ENCODE results near the gene KATNAL2. TPM values are rescaled to one million over a fixed set of nuclear protein-coding genes. Genes with fewer than 3 reads are reported as not detected.

Gene KATNAL2
- total RNA-seq, 1 donor from 2014 or later, result 3.0 TPM

DNA sequence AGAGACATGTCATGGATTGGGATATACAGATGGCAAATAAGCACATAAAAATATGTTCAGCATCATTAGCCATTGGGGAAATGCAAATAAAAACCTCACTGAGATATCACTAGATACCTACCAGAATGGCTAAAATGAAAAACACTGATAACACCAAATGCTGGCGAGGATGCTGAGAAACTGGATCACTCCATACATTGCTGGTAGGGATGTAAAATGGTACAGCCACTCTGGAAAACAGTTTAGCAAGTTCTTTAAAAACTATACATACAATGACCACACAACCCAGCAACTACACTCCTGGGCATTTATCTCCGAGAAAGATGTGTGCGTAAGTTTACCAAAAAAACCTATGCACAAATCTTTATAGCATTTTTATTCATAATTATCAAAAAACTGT is 14.0 kb upstream of the KATNAL2 start:
- DNase-seq (ENCODE audit: low read depth) (no peak), FAIRE-seq (no peak)
- Histone ChIP-seq H3K4me3 (ENCODE audit: insufficient read depth, low read depth, low read length) (no peak overlapping the region), H3K27ac (ENCODE audit: low read depth, low read length) (no peak overlapping the region), H3K27me3 (ENCODE audit: insufficient read depth, low read length) (no peaks in the 10 kb centered on the region), H3K36me3 (ENCODE audit: insufficient read depth, low read length) (no peaks in the 10 kb centered on the region), H4K20me1 (ENCODE audit: insufficient read depth, low read length) (peaks cover 45% of the 10 kb centered on the region), H3K79me2 (ENCODE audit: insufficient read depth, low read length) (peaks cover 81% of the 10 kb centered on the region), H2AFZ (ENCODE audit: low read depth, low read length) (no peak overlapping the region), H3K4me1 (ENCODE audit: insufficient read depth, low read length) (no peaks in the 10 kb centered on the region), H3K9me3 (ENCODE audit: insufficient read depth, low read depth, low read length) (no peaks in the 10 kb centered on the region), H3K9ac (ENCODE audit: low read length) (no peak overlapping the region), H3K4me2 (ENCODE audit: low read length) (no peak overlapping the region)
- H3K9me3 Mint-ChIP-seq (ENCODE audit: unreplicated experiment), result no peaks in the 10 kb centered on the region
- TF ChIP-seq, protein P1, sequence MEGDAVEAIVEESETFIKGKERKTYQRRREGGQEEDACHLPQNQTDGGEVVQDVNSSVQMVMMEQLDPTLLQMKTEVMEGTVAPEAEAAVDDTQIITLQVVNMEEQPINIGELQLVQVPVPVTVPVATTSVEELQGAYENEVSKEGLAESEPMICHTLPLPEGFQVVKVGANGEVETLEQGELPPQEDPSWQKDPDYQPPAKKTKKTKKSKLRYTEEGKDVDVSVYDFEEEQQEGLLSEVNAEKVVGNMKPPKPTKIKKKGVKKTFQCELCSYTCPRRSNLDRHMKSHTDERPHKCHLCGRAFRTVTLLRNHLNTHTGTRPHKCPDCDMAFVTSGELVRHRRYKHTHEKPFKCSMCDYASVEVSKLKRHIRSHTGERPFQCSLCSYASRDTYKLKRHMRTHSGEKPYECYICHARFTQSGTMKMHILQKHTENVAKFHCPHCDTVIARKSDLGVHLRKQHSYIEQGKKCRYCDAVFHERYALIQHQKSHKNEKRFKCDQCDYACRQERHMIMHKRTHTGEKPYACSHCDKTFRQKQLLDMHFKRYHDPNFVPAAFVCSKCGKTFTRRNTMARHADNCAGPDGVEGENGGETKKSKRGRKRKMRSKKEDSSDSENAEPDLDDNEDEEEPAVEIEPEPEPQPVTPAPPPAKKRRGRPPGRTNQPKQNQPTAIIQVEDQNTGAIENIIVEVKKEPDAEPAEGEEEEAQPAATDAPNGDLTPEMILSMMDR (IDR thresholded peaks at IDR 0.05; ENCODE audit: insufficient read depth, low read depth, low read length), result no peak
- no peak for TF ChIP-seq EZH2 (IDR thresholded peaks at IDR 0.05; ENCODE audit: insufficient read depth, low read length)
- no peaks in the 10 kb centered on the region for H3K36me3 Mint-ChIP-seq (ENCODE audit: low read depth, unreplicated experiment)
- no peaks in the 10 kb centered on the region for H3K27me3 Mint-ChIP-seq (ENCODE audit: low read depth, unreplicated experiment)
- H3K27ac Mint-ChIP-seq (ENCODE audit: unreplicated experiment), result no peak overlapping the region
- H3K4me3 Mint-ChIP-seq (ENCODE audit: unreplicated experiment), result no peak overlapping the region
- peaks cover 4% of the 10 kb centered on the region for H3K4me1 Mint-ChIP-seq (ENCODE audit: low read depth, unreplicated experiment)

DNA sequence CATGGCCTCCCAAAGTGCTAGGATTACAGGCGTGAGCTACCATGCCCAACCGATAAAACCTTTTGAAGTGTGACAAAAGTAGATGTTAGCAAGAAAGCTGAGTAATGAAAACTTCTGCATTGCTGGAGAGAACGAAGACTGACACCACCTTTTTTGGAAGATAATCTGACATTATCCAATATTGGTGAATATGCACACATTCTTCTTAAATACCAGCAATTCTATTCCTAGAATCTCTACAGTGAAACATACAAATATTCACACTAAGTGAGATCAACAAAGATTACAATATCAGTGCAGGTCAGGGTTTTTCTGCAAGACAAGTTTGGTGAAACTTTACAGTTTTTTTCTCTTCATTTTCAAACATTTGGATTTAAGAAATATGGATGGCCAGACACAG is 7.9 kb upstream of the KATNAL2 start:
- H3K79me2 ChIP-seq (ENCODE audit: insufficient read depth, low read length), result peaks cover 91% of the 10 kb centered on the region
- peaks cover 1% of the 10 kb centered on the region for H3K4me1 Mint-ChIP-seq (ENCODE audit: low read depth, unreplicated experiment)

DNA sequence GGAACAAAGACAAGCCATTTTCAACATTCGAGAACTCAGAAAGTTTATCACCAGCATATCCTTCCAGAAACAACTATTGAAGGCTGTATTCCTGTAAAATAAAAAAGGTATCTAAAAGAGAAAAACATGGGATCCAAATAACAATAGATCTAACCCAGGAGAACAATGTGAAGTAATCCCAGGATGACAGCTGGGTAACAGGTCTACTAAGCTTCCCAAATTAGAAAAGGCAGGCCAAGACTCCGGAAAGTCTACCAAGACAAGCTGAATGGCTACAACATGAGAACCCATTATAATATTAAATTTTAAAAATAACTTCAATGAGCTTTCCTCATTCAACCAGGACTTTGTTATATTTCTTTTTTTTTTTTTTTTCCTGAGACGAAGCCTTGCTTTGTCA is 6.5 kb upstream of the KATNAL2 start:
- Mint-ChIP-seq H3K36me3 (ENCODE audit: low read depth, unreplicated experiment) (peaks cover 2% of the 10 kb centered on the region), H3K4me3 (ENCODE audit: unreplicated experiment) (no peak overlapping the region), H3K27me3 (ENCODE audit: low read depth, unreplicated experiment) (no peaks in the 10 kb centered on the region), H3K9me3 (ENCODE audit: unreplicated experiment) (no peaks in the 10 kb centered on the region), H3K27ac (ENCODE audit: unreplicated experiment) (no peak overlapping the region), H3K4me1 (ENCODE audit: low read depth, unreplicated experiment) (peaks cover 9% of the 10 kb centered on the region)
- Histone ChIP-seq H2AFZ (ENCODE audit: low read depth, low read length) (no peak overlapping the region), H3K79me2 (ENCODE audit: insufficient read depth, low read length) (peaks cover 96% of the 10 kb centered on the region), H3K4me2 (ENCODE audit: low read length) (no peak overlapping the region), H3K4me3 (ENCODE audit: insufficient read depth, low read depth, low read length) (no peak overlapping the region), H3K4me1 (ENCODE audit: insufficient read depth, low read length) (peaks cover 2% of the 10 kb centered on the region), H3K9me3 (ENCODE audit: insufficient read depth, low read depth, low read length) (no peaks in the 10 kb centered on the region), H4K20me1 (ENCODE audit: insufficient read depth, low read length) (peaks cover 68% of the 10 kb centered on the region), H3K36me3 (ENCODE audit: insufficient read depth, low read length) (no peaks in the 10 kb centered on the region), H3K9ac (ENCODE audit: low read length) (no peak overlapping the region), H3K27ac (ENCODE audit: low read depth, low read length) (no peak overlapping the region), H3K27me3 (ENCODE audit: insufficient read depth, low read length) (no peaks in the 10 kb centered on the region)
- DNase-seq (ENCODE audit: low read depth), result no peak
- FAIRE-seq, result no peak
- TF ChIP-seq, protein P1 (IDR thresholded peaks at IDR 0.05; ENCODE audit: insufficient read depth, low read depth, low read length), result no peak
- no peak for TF ChIP-seq EZH2 (IDR thresholded peaks at IDR 0.05; ENCODE audit: insufficient read depth, low read length)

More for the DNA sequence above, 7.9 kb upstream of the KATNAL2 start:
- DNase-seq (ENCODE audit: low read depth) (no peak), FAIRE-seq (no peak)
- no peak overlapping the region for H3K4me3 ChIP-seq (ENCODE audit: insufficient read depth, low read depth, low read length)
- H3K36me3 Mint-ChIP-seq (ENCODE audit: low read depth, unreplicated experiment), result peaks cover 2% of the 10 kb centered on the region
- no peaks in the 10 kb centered on the region for H3K9me3 Mint-ChIP-seq (ENCODE audit: unreplicated experiment)
- H3K4me1 ChIP-seq (ENCODE audit: insufficient read depth, low read length), result no peaks in the 10 kb centered on the region
- H3K4me3 Mint-ChIP-seq (ENCODE audit: unreplicated experiment), result no peak overlapping the region
- TF ChIP-seq, protein P1 (IDR thresholded peaks at IDR 0.05; ENCODE audit: insufficient read depth, low read depth, low read length), result no peak
- no peak for TF ChIP-seq EZH2 (IDR thresholded peaks at IDR 0.05; ENCODE audit: insufficient read depth, low read length)
- no peak overlapping the region for H3K9ac ChIP-seq (ENCODE audit: low read length)
- no peak overlapping the region for H3K4me2 ChIP-seq (ENCODE audit: low read length)
- H4K20me1 ChIP-seq (ENCODE audit: insufficient read depth, low read length), result peaks cover 60% of the 10 kb centered on the region
- H2AFZ ChIP-seq (ENCODE audit: low read depth, low read length), result no peak overlapping the region
- no peak overlapping the region for H3K27ac Mint-ChIP-seq (ENCODE audit: unreplicated experiment)
- H3K9me3 ChIP-seq (ENCODE audit: insufficient read depth, low read depth, low read length), result no peaks in the 10 kb centered on the region
- H3K27me3 ChIP-seq (ENCODE audit: insufficient read depth, low read length), result no peaks in the 10 kb centered on the region
- no peaks in the 10 kb centered on the region for H3K27me3 Mint-ChIP-seq (ENCODE audit: low read depth, unreplicated experiment)
- H3K36me3 ChIP-seq (ENCODE audit: insufficient read depth, low read length), result no peaks in the 10 kb centered on the region
- no peak overlapping the region for H3K27ac ChIP-seq (ENCODE audit: low read depth, low read length)
